Mesenchymal stem cell (in vitro differentiated cells and primary cell): ENCODE results near the gene PABPN1.

Source experiments
- DNase-seq: peaks from one replicate; pipeline ENCODE4 v3.0.0-alpha.2; 2013
- H2AFZ ChIP-seq: one replicate; pipeline ENCODE4 v1.6.1; 2013; ENCODE audit warnings: low read depth, mild to moderate bottlenecking, control low read depth, inconsistent platforms, low read length, moderate library complexity
- H2AK5ac ChIP-seq: 2 replicates; pipeline ENCODE4 v1.6.1; 2013; ENCODE audit warnings: low read length, moderate library complexity, mild to moderate bottlenecking, inconsistent platforms; ENCODE audit not compliant: severe bottlenecking
- H2BK120ac ChIP-seq: one replicate; pipeline ENCODE4 v1.6.1; 2013; ENCODE audit warnings: low read depth, mild to moderate bottlenecking, inconsistent platforms, low read length, moderate library complexity
- H2BK12ac ChIP-seq, 2 experiments: one replicate each; pipeline ENCODE4 v1.6.1; 2013; ENCODE audit warnings: inconsistent platforms in 2 of 2, low read length in 2 of 2, mild to moderate bottlenecking in 2 of 2, moderate library complexity in 2 of 2, control low read depth in 1 of 2
- H2BK15ac ChIP-seq: one replicate; pipeline ENCODE4 v1.6.1; 2013; ENCODE audit warnings: mild to moderate bottlenecking, low read depth, inconsistent platforms; ENCODE audit not compliant: poor library complexity, severe bottlenecking
- H2BK5ac ChIP-seq: 2 replicates; pipeline ENCODE4 v1.6.1; 2013; ENCODE audit warnings: low read depth, mild to moderate bottlenecking, low read length, control low read depth, inconsistent platforms; ENCODE audit not compliant: poor library complexity, severe bottlenecking
- H3K14ac ChIP-seq, 2 experiments: one replicate each; pipeline ENCODE4 v1.6.1; 2013; ENCODE audit warnings: inconsistent platforms in 2 of 2, low read length in 2 of 2, control low read depth in 1 of 2, mild to moderate bottlenecking in 1 of 2, moderate library complexity in 1 of 2
- H3K18ac ChIP-seq, 2 experiments: one replicate each; pipeline ENCODE4 v1.6.1; 2013; ENCODE audit warnings: inconsistent platforms in 2 of 2, low read length in 2 of 2, control low read depth in 1 of 2, low read depth in 1 of 2, mild to moderate bottlenecking in 1 of 2
- H3K23ac ChIP-seq, 2 experiments: one replicate each; pipeline ENCODE4 v1.6.1; 2013; ENCODE audit warnings: inconsistent platforms in 2 of 2, low read length in 2 of 2, mild to moderate bottlenecking in 2 of 2, moderate library complexity in 2 of 2, control low read depth in 1 of 2
- H3K27ac ChIP-seq: 2 replicates; pipeline ENCODE4 v1.5.1; 2013; ENCODE audit warnings: mild to moderate bottlenecking, moderate library complexity, low read length, control low read depth, inconsistent platforms; ENCODE audit not compliant: poor library complexity, severe bottlenecking
- H3K27me3 ChIP-seq, 2 experiments: 2 replicates each; pipeline versions ENCODE4 v1.6.1 to v1.7.0; 2013; ENCODE audit warnings: low read length in 2 of 2, mild to moderate bottlenecking in 2 of 2, moderate library complexity in 2 of 2, control low read depth in 1 of 2, inconsistent platforms in 1 of 2; ENCODE audit not compliant: control insufficient read depth in 1 of 2, insufficient read depth in 1 of 2
- H3K36me3 ChIP-seq, 2 experiments: 2 replicates each; pipeline versions ENCODE4 v1.6.1 to v1.7.0; 2013; ENCODE audit warnings: low read length in 2 of 2, control low read depth in 1 of 2, inconsistent platforms in 1 of 2, low read depth in 1 of 2, mild to moderate bottlenecking in 1 of 2; ENCODE audit not compliant: insufficient read depth in 2 of 2, control insufficient read depth in 1 of 2
- H3K4ac ChIP-seq, 2 experiments: one replicate each; pipeline ENCODE4 v1.6.1; 2013; ENCODE audit warnings: inconsistent platforms in 2 of 2, low read length in 2 of 2, mild to moderate bottlenecking in 2 of 2, moderate library complexity in 2 of 2, control low read depth in 1 of 2, low read depth in 1 of 2
- H3K4me1 ChIP-seq: 2 replicates; pipeline ENCODE4 v1.6.1; 2013; ENCODE audit warnings: low read depth, low read length, control low read depth; ENCODE audit not compliant: control insufficient read depth, insufficient read depth
- H3K4me2 ChIP-seq: 2 replicates; pipeline ENCODE4 v1.6.1; 2013; ENCODE audit warnings: low read length, mild to moderate bottlenecking, inconsistent platforms; ENCODE audit not compliant: poor library complexity, severe bottlenecking
- H3K4me3 ChIP-seq, 2 experiments: 2 replicates each; pipeline versions ENCODE4 v1.5.1 to v1.7.0; 2013; ENCODE audit warnings: low read length in 2 of 2, mild to moderate bottlenecking in 2 of 2, control low read depth in 1 of 2, low read depth in 1 of 2; ENCODE audit not compliant: insufficient read depth in 1 of 2
- H3K79me1 ChIP-seq: replicated peaks from 2 replicates; pipeline ENCODE4 v1.6.1; 2013; ENCODE audit warnings: mild to moderate bottlenecking, control low read depth, low read length, inconsistent platforms; ENCODE audit not compliant: poor library complexity, severe bottlenecking
- H3K9ac ChIP-seq: 2 replicates; pipeline ENCODE4 v1.7.0; 2013; ENCODE audit warnings: mild to moderate bottlenecking, low read length, moderate library complexity
- H3K9me3 ChIP-seq: 2 replicates; pipeline ENCODE4 v1.7.0; 2013; ENCODE audit warnings: mild to moderate bottlenecking, low read length; ENCODE audit not compliant: control insufficient read depth
- H4K8ac ChIP-seq: one replicate; pipeline ENCODE4 v1.6.1; 2013; ENCODE audit warnings: inconsistent platforms, mild to moderate bottlenecking, low read length, moderate library complexity
- H4K91ac ChIP-seq: one replicate; pipeline ENCODE4 v1.6.1; 2013; ENCODE audit warnings: mild to moderate bottlenecking, low read length, inconsistent platforms
- WGBS: methylation state at CpG from one replicate; pipeline ENCODE4 v1.1.7; 2013; ENCODE audit warnings: mixed read lengths; 5-methylcytosine and 5-hydroxymethylcytosine counted together

The PABPN1 gene

DNA sequence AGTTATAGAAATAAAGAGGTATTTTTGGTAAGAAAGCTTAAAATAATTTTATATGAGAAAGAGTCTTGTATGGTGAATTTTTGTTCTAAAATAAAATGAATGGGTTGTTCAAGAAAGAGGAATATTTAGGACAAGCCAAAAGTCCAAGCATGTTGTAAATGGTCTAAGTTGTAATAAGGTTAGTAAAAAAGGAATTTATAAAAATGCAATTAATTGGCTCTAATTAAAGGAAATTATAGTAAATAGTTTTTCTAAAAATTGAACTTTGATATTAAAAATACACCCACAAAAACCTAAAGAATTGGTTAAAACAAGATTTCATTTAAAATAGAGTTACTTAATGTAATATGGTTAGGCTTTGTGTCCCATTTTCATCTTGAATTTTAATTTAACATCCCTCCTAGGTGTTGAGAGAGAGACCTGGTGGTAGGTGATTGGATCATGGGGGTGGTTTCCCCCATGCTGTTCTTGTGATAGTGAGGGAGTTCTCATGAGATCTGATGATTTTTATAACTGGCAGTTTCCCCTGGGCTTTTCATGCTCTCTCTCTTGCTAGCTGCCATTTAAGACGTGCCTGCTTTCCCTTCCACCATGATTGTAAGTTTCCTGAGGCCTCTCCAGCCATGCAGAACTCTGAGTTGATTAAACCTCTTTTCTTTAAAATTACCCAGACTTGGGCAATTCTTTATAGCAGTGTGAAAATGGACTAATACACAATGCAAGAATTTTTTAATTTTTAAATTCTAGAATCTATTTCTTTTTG is 18.4 kb downstream of the PABPN1 start:
- no peak overlapping the region for H2BK15ac ChIP-seq
- no peak overlapping the region for H2BK12ac ChIP-seq
- no peak overlapping the region for H3K9ac ChIP-seq
- H3K36me3 ChIP-seq = no peaks in the 10 kb centered on the region
- no peak overlapping the region for H3K18ac ChIP-seq
- H2AFZ ChIP-seq = no peak overlapping the region
- no peak overlapping the region for H3K14ac ChIP-seq
- 83% methylated on average over 1 of the region's 1 CpG for WGBS
- no peak overlapping the region for H3K4me2 ChIP-seq
- no peak overlapping the region for H2BK5ac ChIP-seq
- no peak overlapping the region for H2AK5ac ChIP-seq
- no peak overlapping the region for H4K91ac ChIP-seq
- H3K23ac ChIP-seq = no peak overlapping the region
- H3K4me1 ChIP-seq = no peaks in the 10 kb centered on the region
- no peak overlapping the region for H4K8ac ChIP-seq
- peaks cover 12 to 23% of the 10 kb centered on the region in 2 experiments for H3K27me3 ChIP-seq
- H2BK120ac ChIP-seq = no peak overlapping the region
- H3K4me3 ChIP-seq = no peak overlapping the region
- H3K79me1 ChIP-seq = no peaks in the 10 kb centered on the region
- no peak overlapping the region for H3K27ac ChIP-seq
- no peak for DNase-seq
- H3K9me3 ChIP-seq = peaks cover 3% of the 10 kb centered on the region
- H3K4ac ChIP-seq = no peak overlapping the region

DNA sequence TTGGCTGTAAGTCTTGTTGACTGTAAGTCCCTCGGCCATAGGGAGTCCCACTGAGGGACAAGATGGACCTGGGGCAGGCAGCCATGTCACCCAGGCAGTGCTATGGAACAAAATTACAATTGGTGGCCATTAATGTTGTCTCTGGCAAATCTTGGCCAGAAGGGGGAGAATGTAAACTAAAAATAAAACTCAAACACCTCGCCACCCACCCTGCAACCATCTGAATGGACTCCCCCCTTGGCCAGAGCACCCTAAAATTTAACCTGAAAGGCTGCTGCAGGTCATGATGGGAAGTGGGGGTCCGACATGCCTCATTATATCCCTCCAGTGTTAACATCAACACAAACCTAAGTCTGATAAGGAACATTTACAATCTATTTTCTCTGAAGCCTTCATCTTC is 23.2 kb downstream of the PABPN1 start:
- Histone ChIP-seq H2AFZ (no peak overlapping the region), H3K27ac (no peak overlapping the region), H3K36me3 (peaks cover 0 to 32% of the 10 kb centered on the region in 2 experiments), H2BK120ac (no peak overlapping the region), H3K79me1 (no peaks in the 10 kb centered on the region), H3K4ac (no peak overlapping the region), H3K27me3 (peaks cover 3 to 4% of the 10 kb centered on the region in 2 experiments), H3K9me3 (peaks cover 3% of the 10 kb centered on the region), H3K4me2 (no peak overlapping the region), H2BK12ac (no peak overlapping the region), H2BK15ac (no peak overlapping the region), H3K4me1 (no peaks in the 10 kb centered on the region), H3K9ac (no peak overlapping the region), H3K4me3 (no peak overlapping the region), H2BK5ac (no peak overlapping the region), H3K18ac (no peak overlapping the region), H3K14ac (no peak overlapping the region), H4K8ac (no peak overlapping the region), H2AK5ac (no peak overlapping the region), H4K91ac (no peak overlapping the region), H3K23ac (no peak overlapping the region)
- DNase-seq = no peak
- WGBS = 73% methylated on average over 3 of the region's 3 CpGs

DNA sequence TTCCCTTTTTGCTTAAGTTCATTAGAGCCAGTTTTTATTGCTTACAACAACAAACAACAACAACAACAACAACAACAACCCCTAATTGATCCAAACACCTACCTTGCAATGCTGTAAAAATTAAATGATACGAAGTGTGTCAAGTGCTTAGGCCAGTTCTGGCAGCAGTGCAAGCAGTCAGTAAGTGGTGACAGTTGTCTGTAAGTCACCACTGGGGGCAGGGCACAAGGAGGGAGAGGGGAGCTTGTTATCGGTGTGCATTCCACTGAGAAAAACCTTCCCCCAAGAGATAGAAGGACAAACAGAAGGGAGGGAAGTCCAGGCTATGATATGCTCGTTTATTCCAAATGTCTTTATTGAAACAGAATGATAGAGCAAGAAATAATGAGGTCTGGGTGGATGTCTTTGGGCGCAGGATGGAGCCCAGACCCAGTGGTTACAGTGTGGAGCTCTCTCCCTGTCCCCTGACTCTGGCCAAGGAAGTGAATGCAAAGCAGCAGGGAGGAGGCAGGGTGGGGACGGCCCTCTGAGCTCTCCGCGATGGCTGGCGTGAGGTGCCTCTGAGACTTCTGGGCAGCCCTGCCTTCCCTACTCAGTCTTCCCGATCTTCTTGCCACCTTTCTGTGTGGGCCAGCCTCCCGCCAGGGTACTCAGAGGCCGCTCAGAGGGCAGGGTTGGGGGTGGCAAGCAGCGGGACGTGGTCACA is 24.9 kb downstream of the PABPN1 start:
- Histone ChIP-seq H3K4me2 (no peak overlapping the region), H3K36me3 (peaks cover 0 to 32% of the 10 kb centered on the region in 2 experiments), H3K4ac (no peak overlapping the region), H3K27me3 (peaks cover 3 to 4% of the 10 kb centered on the region in 2 experiments), H3K23ac (no peak overlapping the region), H3K4me3 (no peak overlapping the region), H2BK120ac (no peak overlapping the region), H2BK15ac (no peak overlapping the region), H2AK5ac (no peak overlapping the region), H3K9me3 (no peaks in the 10 kb centered on the region), H3K14ac (no peak overlapping the region), H3K27ac (no peak overlapping the region), H3K9ac (no peak overlapping the region), H3K4me1 (no peaks in the 10 kb centered on the region), H2BK12ac (no peak overlapping the region), H4K91ac (no peak overlapping the region), H4K8ac (no peak overlapping the region), H2BK5ac (no peak overlapping the region), H3K79me1 (no peaks in the 10 kb centered on the region), H2AFZ (no peak overlapping the region), H3K18ac (no peak overlapping the region)
- 75% methylated on average over 13 of the region's 13 CpGs for WGBS
- DNase-seq = no peak

DNA sequence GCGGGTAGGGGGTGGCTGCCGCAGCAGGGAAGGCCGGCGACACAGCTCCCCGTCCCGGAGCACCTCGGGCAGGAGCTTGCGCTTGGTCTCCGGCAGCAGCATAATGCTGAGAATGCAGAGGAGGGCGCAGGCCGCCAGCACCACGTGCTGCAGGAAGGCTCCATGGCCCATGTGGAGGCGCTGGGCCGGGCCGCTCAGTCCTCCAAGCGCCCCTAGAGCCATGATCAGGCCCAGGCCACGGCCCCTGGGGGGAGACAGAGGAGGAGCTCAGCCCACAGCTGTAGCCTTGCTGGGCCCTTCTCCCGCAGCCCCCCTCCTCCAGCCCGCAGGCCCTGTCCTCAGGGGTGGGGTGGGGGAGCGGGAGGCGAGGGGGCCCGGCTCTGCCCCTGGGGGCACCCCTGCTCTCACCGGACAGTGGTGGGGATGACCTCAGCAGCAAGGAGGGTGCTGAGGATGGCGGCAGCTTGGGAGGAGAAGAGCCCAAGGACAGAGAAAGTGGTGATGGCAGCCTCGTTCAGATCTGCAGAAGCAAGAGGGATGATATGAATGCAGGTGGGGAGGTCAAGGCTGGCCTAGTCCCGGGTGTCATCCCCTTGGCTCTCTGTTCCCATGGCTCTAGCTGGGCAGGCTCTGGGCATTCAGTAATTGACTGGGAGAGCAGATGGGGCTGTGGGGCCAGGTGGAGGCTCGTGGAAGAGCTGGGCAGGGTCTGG is 25.6 kb downstream of the PABPN1 start:
- H2AFZ ChIP-seq = no peak overlapping the region
- no peak overlapping the region for H3K23ac ChIP-seq
- H3K14ac ChIP-seq = no peak overlapping the region
- H4K8ac ChIP-seq = no peak overlapping the region
- H3K27ac ChIP-seq = no peak overlapping the region
- no peak overlapping the region for H2AK5ac ChIP-seq
- H3K9me3 ChIP-seq = no peaks in the 10 kb centered on the region
- peaks cover 4% of the 10 kb centered on the region for H3K4me1 ChIP-seq
- no peak overlapping the region for H3K4me3 ChIP-seq
- H2BK15ac ChIP-seq = no peak overlapping the region
- no peak overlapping the region for H3K18ac ChIP-seq
- H3K4ac ChIP-seq = no peak overlapping the region
- H2BK120ac ChIP-seq = no peak overlapping the region
- H4K91ac ChIP-seq = no peak overlapping the region
- no peak overlapping the region for H3K4me2 ChIP-seq
- no peak overlapping the region for H2BK12ac ChIP-seq
- no peak for DNase-seq
- H3K27me3 ChIP-seq = peaks cover 3 to 9% of the 10 kb centered on the region in 2 experiments
- H3K9ac ChIP-seq = no peak overlapping the region
- H3K79me1 ChIP-seq = peaks cover 1% of the 10 kb centered on the region
- H2BK5ac ChIP-seq = no peak overlapping the region
- WGBS = 77% methylated on average over 27 of the region's 27 CpGs
- H3K36me3 ChIP-seq = peaks cover 0 to 32% of the 10 kb centered on the region in 2 experiments
